HG02763 (cell line): Measurements from ENCODE around the gene PTPRN.
A peak's percentile ranks its signal among the peaks of the same experiment; 100 is the strongest.

Source experiments
- ATAC-seq: cut with Tn5 transposase; IDR thresholded peaks from one replicate; pipeline ENCODE4 v1.9.1; 2021; ENCODE audit warnings: mild to moderate bottlenecking, moderate library complexity; ENCODE audit not compliant: unreplicated experiment

PTPRN gene

DNA sequence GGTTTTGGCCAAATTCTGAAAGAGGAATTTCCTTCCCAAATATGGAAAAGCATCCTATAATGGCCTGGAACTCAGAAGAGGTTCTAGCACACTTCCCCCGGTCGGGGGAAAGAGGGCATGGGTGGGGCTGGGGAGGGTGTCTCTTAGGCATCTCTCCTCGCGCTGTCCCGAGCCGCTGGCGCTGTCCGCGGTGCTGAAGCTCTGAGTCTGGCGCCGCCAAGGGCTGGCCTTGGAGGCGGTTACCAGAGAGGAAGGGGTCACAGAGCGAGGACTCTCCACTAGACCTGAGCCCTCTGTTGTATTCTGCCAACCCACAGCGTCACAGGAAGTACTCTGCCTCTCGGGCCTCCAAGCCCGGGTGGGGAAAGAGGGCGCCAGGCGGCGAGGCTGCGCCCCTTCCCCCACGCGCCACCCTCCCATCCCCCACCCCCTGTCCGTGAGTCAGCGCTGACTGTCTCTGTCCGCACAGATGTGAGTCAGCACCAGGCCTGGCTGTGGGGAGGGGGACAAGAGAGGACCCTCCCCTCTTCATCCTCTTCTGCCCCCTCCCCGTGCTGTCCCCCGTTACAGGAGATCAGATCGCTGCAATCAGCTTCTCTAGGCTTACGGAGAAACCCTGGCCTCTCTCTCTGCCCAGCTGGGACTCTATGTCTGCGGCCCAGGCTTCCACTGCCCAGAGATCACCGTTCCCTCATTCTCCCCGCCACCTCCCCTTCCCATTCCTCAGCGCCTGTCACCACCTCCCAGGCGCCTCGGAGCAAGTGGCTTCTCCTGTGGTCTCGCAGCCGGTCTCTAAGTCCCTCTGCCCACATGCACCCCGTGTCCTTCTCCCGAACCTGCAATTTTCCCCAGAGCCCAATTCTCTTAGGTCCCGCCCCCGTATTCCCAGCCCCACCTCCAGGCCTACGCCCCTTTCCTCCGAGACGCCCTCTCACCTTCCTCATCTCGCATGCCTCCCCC, 779 bp downstream of the PTPRN start:
- no peak for ATAC-seq

GRCh38 chr2:219306047-219306446, 3.2 kb downstream of the PTPRN start:
- no peak for ATAC-seq

GRCh38 chr2:219304223-219304622, 5.0 kb downstream of the PTPRN start:
- no peak for ATAC-seq

DNA sequence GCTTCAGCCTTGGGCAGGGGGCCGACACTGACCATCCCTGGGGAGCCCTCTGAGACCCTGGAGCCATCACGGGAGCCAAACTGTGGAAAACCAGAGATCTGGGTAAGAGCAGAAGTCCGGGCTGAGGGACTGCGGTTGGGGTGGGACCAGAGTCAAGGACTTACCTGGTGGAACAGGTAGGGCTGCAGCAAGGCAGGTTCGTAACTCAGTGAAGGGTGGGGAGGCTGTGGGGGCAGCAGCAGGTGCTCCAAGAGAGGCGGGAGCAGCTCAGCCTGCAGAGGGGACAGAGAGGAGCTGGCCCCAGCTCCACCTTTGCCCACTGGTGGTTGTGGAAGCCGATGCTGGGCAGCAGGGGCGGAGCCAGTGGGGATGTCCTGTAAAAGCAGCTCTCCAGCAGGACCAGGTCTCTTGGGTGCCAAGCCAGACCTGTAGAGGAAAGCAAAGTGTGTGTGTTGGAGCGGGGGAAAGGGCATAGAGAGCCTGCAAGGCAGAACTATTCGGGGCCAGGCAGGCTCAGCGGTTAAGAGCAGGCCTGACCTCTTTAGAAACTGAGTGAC, 6.7 kb downstream of the PTPRN start:
- no peak for ATAC-seq

DNA sequence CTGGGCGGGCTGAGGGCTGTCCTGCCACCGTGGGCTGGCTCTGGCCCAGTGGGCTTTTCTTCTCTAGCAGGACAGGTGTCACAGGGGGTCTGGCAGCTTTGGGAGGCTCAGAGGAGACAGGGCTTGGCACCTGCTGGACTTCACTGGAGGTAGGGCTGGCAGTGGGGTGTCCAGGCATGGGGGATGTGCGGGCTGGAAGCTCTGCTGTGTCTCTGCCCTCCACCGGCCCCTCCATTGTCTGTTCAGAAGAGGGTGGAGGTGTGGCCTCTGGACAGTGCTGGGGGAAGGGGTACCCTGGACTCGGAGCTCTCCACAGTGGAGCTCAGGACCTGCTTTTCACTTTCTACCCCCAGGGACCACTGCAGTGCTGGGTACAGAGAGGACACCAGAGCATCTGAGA, 9.2 kb downstream of the PTPRN start:
- ATAC-seq, result no peak

DNA sequence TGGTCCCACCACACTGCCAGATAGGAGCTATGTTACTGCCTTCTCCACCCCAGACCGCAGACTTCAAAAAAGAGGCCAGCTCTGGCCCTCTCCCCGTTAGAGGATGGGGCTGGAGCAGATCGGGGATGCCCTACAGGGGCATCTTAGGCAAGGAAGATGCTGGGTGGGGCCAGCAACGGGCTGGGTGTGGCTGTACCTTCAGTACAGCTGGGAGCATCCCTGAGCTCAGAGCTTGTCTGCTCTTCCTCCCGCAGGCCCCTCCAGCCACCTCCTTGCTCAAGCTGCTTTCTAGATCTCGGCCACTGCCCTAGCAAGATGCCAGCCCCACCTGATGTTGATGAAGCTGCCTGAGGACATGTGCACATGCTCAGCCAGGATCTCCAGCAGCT, 9.8 kb downstream of the PTPRN start:
- no peak for ATAC-seq

DNA sequence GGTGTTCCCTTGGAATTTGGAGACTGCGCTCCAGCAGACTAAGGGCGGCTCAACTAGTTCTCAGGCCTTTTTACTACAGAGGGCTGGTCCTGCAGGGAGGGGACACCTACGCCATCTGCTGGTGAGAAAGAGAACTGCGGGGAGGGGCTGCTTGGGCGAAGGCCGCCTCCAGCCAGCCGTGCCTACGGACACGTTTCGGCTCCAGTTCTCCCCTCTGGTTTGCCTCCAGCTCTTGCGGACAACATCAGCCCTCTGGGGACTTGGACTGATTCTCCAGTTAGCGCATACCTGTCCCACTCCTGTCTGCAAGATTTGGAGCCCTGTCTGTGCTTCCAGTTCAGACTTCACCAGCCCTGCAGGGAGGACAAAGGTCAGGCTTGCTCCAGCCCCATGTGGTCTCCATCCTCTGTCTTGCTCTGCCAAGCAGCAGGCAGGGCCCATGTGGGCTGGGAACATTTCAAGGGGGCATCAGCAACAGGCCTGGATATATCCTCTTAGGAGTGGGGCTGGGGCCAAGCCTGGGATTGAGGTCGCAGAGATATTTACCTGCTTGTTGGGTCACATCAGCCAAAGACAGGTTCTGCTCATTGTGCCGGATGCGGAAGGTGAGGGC, 10.3 kb downstream of the PTPRN start:
- no peak for ATAC-seq

DNA sequence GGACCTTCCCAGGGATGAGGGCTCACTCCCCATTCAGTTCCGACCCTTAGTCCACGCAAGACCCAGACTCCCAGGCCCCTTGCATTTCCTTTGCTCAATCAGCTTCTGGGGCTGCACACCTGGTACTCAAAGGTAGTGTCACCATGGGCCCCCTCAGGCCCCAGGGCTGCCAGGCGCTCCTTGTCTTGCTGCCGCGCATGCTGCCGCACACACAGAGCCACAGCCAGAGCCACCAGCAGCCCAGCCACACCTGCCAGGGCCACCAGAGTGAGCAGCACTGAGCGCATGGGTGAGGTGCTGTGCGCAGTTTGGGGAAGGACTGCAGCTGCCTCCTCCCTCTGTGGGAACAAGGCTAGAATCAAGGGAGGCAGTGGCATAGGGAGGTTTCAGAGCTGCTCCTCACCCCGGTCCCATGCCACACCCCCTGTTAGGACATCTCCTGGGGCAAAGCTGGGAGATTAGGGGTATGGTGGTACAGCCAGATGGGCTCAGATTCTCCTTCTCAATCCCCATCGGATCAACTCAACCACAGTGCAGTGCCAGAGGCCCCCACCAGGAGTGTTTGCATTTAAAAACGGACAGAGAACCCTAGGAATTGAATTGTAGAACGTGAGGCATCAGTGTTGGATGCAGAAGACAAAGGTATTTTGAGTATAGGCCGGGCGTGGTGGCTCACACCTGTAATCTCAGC, 11.3 kb downstream of the PTPRN start:
- ATAC-seq, result no peak

DNA sequence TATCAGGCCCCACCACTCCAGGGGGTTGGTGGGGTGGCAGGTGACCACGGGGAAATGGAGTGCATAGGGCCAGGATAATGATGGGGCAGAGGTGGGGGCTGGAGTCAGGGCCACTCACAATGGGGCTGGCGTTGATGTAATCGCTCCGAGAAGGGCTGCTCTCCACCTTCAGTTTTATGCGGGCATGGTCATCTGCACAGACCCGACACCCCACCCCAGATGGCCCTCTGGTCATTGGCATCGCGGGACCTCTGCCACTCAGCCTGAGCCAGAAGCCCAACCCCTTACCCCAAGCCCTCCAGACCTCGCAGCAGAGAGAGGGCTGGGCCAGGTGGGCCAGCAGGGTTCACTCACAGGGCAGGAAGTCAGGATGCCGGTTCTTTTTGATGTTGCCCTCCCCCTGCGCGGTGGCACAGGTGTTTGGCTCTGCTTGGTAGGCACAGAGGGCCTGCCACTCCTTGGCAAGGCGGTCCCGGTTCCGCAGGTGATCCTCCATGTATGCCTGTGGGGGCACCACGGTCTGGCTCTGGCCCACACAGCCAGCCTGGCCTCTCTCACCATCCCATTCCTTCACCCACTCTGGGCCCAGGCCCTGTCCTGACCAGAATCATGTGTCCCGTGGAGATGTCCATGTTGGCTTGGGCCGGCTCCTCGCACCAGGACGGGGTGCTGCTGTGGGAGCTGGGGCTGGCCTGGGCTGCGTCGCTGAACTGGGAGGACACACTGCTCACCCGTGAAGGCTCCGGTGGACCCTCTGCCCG, 12.4 kb downstream of the PTPRN start:
- ATAC-seq, result no peak

DNA sequence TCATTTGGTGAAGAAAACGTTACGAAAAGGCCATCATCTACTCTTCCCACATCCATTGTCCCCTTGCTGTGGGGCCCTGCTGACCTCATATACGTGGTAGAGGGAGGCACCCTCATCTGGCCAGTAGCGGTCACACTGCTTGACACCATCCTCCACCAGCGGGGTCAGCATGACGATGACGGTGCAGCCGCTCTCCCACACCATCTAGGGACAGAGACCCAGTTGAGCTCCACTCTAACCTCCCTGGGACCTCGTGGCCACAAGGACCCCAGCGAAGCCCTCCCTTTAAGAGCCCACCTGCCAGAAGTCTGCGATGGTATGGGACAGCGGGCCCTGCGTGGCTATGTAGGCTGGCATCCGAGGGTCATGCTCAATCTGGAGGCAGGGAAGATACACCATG, 13.1 kb downstream of the PTPRN start:
- ATAC-seq, result no peak

DNA sequence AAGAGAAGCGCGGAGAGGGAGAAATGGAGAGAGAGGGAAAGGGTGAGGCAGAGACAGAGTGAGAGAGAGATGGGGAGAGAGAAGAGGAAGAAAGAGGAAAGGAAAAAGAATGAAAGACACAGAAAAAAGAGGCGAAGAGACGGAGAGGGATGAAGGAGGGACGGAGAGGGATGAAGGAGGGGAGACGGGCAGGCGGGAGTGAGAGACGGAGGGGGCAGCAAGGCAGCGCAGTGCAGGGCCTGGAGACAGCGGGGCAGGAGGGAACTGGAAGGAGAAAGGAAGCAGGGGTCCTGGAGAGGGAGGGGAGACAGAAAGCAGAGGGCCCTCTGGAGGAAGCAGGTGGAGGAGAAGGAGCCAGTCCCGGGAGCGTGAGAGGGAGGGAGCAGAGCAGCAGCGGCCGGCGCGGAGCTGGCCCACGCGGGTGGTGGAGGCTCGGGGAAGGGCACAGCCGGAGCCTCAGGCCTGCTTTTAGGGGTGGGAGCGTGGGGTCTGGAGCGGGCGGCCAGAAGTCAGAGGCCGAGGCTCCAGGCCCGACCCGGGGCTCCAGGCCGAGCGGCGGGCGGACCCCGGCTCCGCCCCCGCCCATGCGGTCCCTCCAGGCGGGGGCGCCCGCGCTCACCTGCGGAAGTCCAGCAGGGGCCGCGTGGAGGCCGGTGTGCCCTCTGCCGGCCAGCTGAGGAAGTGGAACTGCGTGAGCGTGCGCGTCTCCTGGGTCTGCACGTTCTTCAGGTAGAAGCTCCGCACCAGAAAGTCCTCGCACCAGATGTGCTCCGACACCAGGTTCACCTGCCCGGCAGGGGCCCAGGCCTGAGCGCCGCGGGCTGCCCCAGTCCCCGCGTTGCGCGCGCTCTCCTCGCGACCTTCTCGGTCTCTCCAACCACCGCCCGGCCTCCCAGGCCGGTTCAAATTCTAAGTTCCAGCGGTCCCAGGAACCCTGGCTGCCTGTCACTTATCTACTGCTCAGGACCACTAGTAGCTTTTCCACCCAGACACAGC, 14.5 kb downstream of the PTPRN start:
- ATAC-seq, result peak; percentile 84

- ATAC-seq, result no peak
Observed at GRCh38 chr2:219293736-219294231, 15.4 kb downstream of the PTPRN start.

DNA sequence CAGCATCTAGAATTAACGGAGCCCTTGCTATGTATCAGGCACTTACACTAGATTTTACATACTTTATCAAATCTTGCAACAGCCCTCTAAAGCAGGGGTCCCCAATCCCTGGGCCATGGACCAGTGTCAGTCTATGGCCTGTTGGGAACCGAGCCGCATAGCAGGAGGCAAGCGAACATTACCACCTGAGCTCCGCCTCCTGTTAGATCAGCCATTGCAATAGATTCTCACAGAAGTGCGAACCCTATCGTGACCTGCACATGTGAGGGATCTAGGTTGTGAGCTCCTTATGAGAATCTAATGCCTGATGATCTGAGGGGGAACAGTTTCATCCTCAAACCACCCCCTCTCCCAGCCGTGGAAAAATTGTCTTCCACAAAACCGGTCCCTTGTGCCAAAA, 16.6 kb downstream of the PTPRN start:
- ATAC-seq, result no peak

DNA sequence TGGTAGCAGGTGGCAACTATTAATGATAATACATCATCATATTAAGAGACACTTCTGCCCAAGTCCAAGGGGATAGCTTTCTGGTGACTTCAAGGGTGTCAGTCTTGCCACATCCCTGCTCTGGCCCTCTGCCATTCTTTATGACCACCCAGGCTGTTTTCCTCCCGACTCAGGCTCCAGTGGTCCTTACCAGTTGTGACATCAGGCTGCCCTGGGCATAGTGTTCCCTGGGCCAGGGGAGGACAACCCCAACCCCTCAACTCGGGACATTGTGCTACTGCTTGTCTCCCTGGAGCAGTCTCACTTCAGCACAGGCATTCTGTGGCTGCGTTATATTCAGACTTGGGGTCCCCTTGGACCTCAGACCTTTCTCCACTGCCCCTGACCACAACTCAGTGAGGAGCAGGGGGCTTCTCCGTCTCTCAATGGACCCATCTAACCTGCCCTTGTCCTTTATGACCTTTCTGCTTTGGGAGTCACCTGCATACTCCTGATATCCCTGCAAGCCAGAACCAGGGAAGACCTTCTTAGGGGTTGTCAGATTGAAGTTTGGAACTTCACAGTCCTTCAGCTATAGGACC, 17.2 kb downstream of the PTPRN start:
- no peak for ATAC-seq

DNA sequence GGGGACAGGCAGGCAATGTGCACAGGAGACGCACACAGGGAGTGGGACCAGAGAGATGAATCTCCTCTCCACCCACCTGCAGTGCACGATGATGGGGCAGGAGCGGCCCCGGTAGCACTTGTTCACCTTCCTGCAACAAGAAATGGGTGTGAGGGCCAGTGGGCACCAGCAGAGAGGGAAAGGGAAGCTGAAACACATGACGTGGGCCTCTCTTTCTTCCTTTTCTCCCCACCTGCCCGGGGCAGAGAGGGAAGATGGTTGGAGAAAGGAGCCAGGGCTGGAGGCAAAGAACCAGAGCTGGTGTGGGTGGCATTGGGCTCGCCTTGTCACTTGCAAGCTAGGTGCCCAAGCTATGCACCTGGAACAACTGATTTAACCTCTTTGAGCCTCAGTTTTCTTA, 17.8 kb downstream of the PTPRN start:
- ATAC-seq, result no peak

GRCh38 chr2:219290381-219291171, 18.6 kb downstream of the PTPRN start:
- ATAC-seq, result no peak

DNA sequence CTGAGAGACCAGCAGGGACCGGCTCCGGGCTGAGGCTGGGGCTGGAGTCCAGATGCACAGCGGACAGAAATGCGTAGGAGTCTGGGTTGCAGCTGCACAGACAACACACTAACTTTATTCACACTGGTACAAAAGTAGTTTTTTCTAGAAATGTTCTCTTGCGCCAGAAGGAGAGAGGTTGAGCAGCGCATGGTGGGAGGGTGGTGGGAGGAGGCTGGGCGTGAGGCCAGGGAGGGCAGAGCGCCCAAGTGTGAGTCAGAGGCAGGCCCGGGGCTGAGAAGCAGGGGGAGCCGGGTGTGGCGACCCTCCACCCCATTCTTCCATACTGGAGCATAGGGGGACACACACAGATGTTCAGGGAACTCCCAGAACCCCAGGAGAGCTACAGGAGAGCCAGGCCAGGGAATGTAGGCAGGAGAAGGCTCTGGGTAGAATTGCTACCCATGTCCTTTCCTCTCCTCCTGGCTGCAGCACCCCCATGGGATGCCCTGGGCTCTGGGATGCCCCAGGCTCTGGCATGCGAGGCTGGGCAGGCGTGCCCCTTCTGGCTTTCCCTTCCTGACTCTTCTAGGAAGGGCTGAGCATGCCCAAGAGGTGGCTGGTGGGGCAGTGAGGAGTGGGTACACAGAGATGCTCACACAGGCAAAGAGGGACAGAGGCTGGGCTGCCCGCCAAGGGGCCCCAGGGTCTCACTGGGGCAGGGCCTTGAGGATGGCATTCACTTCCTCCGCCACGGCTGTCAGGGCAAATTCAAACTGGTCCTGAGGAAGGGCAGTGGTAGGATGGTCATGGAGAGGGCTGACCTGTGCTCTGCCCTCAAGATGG, 19.5 kb downstream of the PTPRN start:
- ATAC-seq, result no peak
